Measurements from ENCODE around the gene MCF2L. TPM values are rescaled to one million over a fixed set of nuclear protein-coding genes. Genes with fewer than 3 reads are reported as not detected.

MCF2L gene
- total and polyA plus RNA-seq, 9 of the 15 experiments (the other 6 are each of a cell fraction or from before 2014, with no cell fraction given): 0.05 to 0.25 (median 0.18) TPM; not detected in 5

DNA sequence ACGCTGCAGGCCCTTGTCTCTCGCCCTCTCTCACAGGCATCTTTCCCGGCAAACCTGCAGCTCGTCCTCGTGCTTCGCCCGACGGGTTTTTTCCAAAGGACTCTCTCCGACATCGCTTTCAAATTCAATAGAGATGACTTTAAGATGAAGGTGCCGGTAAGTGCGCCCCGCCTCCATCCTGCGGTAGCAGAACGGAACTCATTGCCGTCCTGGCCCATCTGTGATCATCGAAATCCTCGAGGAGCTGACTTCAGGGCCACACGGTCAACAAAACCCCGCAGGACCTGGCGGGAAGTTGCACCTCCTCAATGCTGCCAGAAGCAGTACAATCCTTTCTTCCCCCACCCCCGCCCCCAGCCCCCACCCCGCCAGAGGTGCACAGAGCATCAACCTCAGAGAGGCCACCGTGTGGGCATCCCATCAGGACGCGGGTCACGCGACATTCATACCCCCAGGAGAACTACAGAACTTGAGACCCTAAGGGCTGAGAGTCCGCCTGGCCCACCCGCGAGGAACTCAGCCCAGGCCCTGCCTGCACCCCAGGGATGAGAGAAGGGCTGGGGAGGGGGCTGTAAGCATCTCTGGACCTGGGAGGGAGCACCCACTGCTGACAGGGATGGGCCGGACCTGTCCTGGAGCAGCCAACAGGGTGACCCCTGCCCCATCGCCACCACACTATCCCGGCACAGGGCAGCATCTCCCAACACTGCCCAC is 91.7 kb downstream of the MCF2L start (continued):
- TF ChIP-seq, protein P1, sequence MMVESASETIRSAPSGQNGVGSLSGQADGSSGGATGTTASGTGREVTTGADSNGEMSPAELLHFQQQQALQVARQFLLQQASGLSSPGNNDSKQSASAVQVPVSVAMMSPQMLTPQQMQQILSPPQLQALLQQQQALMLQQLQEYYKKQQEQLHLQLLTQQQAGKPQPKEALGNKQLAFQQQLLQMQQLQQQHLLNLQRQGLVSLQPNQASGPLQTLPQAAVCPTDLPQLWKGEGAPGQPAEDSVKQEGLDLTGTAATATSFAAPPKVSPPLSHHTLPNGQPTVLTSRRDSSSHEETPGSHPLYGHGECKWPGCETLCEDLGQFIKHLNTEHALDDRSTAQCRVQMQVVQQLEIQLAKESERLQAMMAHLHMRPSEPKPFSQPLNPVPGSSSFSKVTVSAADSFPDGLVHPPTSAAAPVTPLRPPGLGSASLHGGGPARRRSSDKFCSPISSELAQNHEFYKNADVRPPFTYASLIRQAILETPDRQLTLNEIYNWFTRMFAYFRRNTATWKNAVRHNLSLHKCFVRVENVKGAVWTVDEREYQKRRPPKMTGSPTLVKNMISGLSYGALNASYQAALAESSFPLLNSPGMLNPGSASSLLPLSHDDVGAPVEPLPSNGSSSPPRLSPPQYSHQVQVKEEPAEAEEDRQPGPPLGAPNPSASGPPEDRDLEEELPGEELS (CRISPR knock-in tag; IDR thresholded peaks at IDR 0.05; ENCODE audit: borderline replicate concordance): no peak

DNA sequence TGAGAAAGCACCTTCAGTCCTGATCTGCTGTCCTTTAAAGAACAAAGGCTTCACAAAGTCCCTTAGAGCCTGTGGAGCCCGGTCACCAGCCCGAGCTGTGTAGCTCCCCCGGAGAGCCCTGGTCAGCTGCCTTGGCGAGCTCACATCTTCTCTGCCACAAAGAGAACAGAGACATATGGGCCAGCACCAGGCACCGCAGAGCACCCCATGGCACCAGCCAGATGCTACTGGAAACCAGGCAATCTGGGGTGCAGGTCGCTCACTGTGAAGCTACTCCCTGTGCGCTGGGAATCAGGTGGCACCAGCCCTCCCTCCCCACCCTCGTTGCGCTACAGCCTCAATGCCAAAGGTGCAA is 92.2 kb downstream of the MCF2L start:
- intact Hi-C loops (cut with micrococcal nuclease) (no loop called here), in situ Hi-C loops (cut with MboI) (no loop called here)
- DNase-seq (ENCODE audit: extremely low read depth in 1 of 4, low spot score in 3 of 4): no peak
- Histone ChIP-seq H3K4me2 (ENCODE audit: insufficient read depth, low read length) (no peak overlapping the region), H3K4me1 (replicated peaks in 1 of 2; ENCODE audit: control insufficient read depth in 2 of 2, insufficient read depth in 2 of 2, low read length in 2 of 2) (peaks cover 4 to 18% of the 10 kb centered on the region in 2 experiments; a peak in 4 of 5 replicates), H3K9me1 (ENCODE audit: control insufficient read depth, insufficient read depth, low read length) (no peaks in the 10 kb centered on the region), H3K4me3 (no peak overlapping the region), H3K9ac (ENCODE audit: insufficient read depth in 1 of 2, low read depth in 2 of 2, low read length in 2 of 2) (no peak overlapping the region), H3K9me3 (replicated peaks; ENCODE audit: control insufficient read depth, insufficient read depth, low read depth, low read length) (no peaks in the 10 kb centered on the region), H2AFZ (ENCODE audit: low read depth, low read length) (no peak overlapping the region), H3K27me3 (ENCODE audit: control insufficient read depth in 2 of 2, insufficient read depth in 2 of 2, low read length in 2 of 2) (peaks cover 25 to 68% of the 10 kb centered on the region in 2 experiments; a peak in 4 of 5 replicates), H3K79me2 (ENCODE audit: control insufficient read depth, insufficient read depth, low read length) (no peaks in the 10 kb centered on the region), H3K36me3 (ENCODE audit: control insufficient read depth, insufficient read depth, low read length) (no peaks in the 10 kb centered on the region), H3K27ac (ENCODE audit: extremely low read depth, low read depth, low read length) (no peak overlapping the region), H4K20me1 (replicated peaks; ENCODE audit: control insufficient read depth, insufficient read depth, low read length) (no peaks in the 10 kb centered on the region)
- FAIRE-seq: no peak
- ChIA-PET POLR2A (interaction anchor here (0.6 kb wide), 1 partner anchor 89 kb away, joined by 4 read pairs; no protein-coding TSS in a partner anchor), CTCF (ENCODE audit: low intra/inter-chr PET ratio) (no interaction called here)
- 28% methylated on average over 4 of the region's 9 CpGs for WGBS (ENCODE audit: insufficient coverage, low coverage, missing lambda C conversion rate)
- no TSS peak for BruUV-seq (replicated peaks)
- TF ChIP-seq ILF3 (IDR thresholded peaks at IDR 0.05; ENCODE audit: borderline replicate concordance): no peak
- no peak for TF ChIP-seq RCOR1 (IDR thresholded peaks at IDR 0.05; ENCODE audit: borderline replicate concordance in 1 of 2, low read depth in 2 of 2, low read length in 2 of 2)
- TF ChIP-seq, protein P2, sequence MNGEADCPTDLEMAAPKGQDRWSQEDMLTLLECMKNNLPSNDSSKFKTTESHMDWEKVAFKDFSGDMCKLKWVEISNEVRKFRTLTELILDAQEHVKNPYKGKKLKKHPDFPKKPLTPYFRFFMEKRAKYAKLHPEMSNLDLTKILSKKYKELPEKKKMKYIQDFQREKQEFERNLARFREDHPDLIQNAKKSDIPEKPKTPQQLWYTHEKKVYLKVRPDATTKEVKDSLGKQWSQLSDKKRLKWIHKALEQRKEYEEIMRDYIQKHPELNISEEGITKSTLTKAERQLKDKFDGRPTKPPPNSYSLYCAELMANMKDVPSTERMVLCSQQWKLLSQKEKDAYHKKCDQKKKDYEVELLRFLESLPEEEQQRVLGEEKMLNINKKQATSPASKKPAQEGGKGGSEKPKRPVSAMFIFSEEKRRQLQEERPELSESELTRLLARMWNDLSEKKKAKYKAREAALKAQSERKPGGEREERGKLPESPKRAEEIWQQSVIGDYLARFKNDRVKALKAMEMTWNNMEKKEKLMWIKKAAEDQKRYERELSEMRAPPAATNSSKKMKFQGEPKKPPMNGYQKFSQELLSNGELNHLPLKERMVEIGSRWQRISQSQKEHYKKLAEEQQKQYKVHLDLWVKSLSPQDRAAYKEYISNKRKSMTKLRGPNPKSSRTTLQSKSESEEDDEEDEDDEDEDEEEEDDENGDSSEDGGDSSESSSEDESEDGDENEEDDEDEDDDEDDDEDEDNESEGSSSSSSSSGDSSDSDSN (IDR thresholded peaks at IDR 0.05; ENCODE audit: borderline replicate concordance in 1 of 2, low read depth in 2 of 2, low read length in 2 of 2): no peak
- TF ChIP-seq, protein P3, sequence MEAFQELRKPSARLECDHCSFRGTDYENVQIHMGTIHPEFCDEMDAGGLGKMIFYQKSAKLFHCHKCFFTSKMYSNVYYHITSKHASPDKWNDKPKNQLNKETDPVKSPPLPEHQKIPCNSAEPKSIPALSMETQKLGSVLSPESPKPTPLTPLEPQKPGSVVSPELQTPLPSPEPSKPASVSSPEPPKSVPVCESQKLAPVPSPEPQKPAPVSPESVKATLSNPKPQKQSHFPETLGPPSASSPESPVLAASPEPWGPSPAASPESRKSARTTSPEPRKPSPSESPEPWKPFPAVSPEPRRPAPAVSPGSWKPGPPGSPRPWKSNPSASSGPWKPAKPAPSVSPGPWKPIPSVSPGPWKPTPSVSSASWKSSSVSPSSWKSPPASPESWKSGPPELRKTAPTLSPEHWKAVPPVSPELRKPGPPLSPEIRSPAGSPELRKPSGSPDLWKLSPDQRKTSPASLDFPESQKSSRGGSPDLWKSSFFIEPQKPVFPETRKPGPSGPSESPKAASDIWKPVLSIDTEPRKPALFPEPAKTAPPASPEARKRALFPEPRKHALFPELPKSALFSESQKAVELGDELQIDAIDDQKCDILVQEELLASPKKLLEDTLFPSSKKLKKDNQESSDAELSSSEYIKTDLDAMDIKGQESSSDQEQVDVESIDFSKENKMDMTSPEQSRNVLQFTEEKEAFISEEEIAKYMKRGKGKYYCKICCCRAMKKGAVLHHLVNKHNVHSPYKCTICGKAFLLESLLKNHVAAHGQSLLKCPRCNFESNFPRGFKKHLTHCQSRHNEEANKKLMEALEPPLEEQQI (IDR thresholded peaks at IDR 0.05): no peak
- no peak for TF ChIP-seq KDM4B (IDR thresholded peaks at IDR 0.05; ENCODE audit: borderline replicate concordance in 2 of 2, low read depth in 1 of 2)
- ATAC-seq: no peak

Measured in K562 (cell line).